Lung (tissue), 12 donors: ENCODE data around the gene POLQ. TPM values are rescaled to one million over a fixed set of nuclear protein-coding genes. Genes with fewer than 3 reads are reported as not detected.

Experiments used
- ATAC-seq: fragments of 200-7000 bp; cut with Tn5 transposase; one replicate; pipeline ENCODE4 v1.9.1; 2020; ENCODE audit warnings: moderate number of reproducible peaks; ENCODE audit not compliant: insufficient read depth, low FRiP score
- DNase-seq, 3 donors: peaks; one replicate each; pipeline ENCODE4 v3.0.0-alpha.2; 2013 to 2017
- H3K27ac ChIP-seq, 2 donors: one replicate each; pipeline ENCODE4 v1.5.1; 2013; ENCODE audit warnings: mild to moderate bottlenecking in 2 of 2, moderate library complexity in 2 of 2, control low read depth in 1 of 2, inconsistent platforms in 1 of 2, low read depth in 1 of 2, low read length in 1 of 2
- H3K27me3 ChIP-seq, 3 donors: one replicate each; pipeline ENCODE4 v1.5.1; 2013; ENCODE audit warnings: low read length in 2 of 3; ENCODE audit not compliant: control insufficient read depth in 3 of 3, insufficient read depth in 3 of 3
- H3K36me3 ChIP-seq, 4 donors: one replicate each; pipeline ENCODE4 v1.5.1; 2013; ENCODE audit warnings: low read length in 4 of 4, mild to moderate bottlenecking in 1 of 4, moderate library complexity in 1 of 4; ENCODE audit not compliant: control insufficient read depth in 4 of 4, insufficient read depth in 4 of 4
- H3K4me1 ChIP-seq, 5 donors: one replicate each; pipeline ENCODE4 v1.5.1; 2013; ENCODE audit warnings: low read length in 5 of 5, mild to moderate bottlenecking in 2 of 5, moderate library complexity in 1 of 5; ENCODE audit not compliant: control insufficient read depth in 5 of 5, insufficient read depth in 5 of 5
- H3K4me3 ChIP-seq: one replicate; pipeline ENCODE4 v1.5.1; 2013; ENCODE audit warnings: mild to moderate bottlenecking, control low read depth, moderate library complexity
- H3K9ac ChIP-seq, 2 donors: one replicate each; pipeline ENCODE4 v1.5.1; 2013; ENCODE audit warnings: low read length in 2 of 2, control low read depth in 1 of 2; ENCODE audit not compliant: insufficient read depth in 1 of 2
- H3K9me3 ChIP-seq, 4 donors: one replicate each; pipeline ENCODE4 v1.5.1; 2013; ENCODE audit warnings: low read length in 3 of 4, mild to moderate bottlenecking in 1 of 4, moderate library complexity in 1 of 4; ENCODE audit not compliant: control insufficient read depth in 4 of 4, insufficient read depth in 3 of 4
- CTCF ChIP-seq: IDR thresholded peaks from 2 replicates; pipeline ENCODE4 v1.5.1; 2012; ENCODE audit warnings: mild to moderate bottlenecking; ENCODE audit errors: control extremely low read depth, extremely low read depth
- WGBS, 2 donors: extraction: QIAGEN DNeasy Blood & Tissue Kit; methylation state at CpG; one replicate each; pipeline ENCODE4 v1.1.7; 2013; 5-methylcytosine and 5-hydroxymethylcytosine counted together
- polyA plus RNA-seq, 2 donors: library from polyadenylated mRNA; stranded (reverse); fragments of 200-250 nt; gene quantifications; one replicate each; pipeline ENCODE4 v1.2.1, GENCODE V29; 2013
- total RNA-seq, 2 donors: library from RNA; depleted of rRNA in 1 of 2; stranded (reverse); fragments of >200 nt in 1 of 2; gene quantifications; one replicate each; pipeline ENCODE4 v1.2.1, GENCODE V29; 2014 to 2021
- donor health status: control.
- donor health status: control.
- donor health status: Bipolar disorder and iron deficiency.
- donor health status: healthy.
- donor health status: DM: yes; HTN: yes; CAD: no.

The POLQ gene
- total and polyA plus RNA-seq, 4 donors, result 0.16 to 2.1 (median 0.51) TPM

GRCh38 chr3:121542924-121543323, 2.9 kb downstream of the POLQ start:
- DNase-seq (no peak), ATAC-seq (no peak)
- no peak overlapping the region for H3K9ac ChIP-seq
- no peaks in the 10 kb centered on the region for H3K27me3 ChIP-seq
- peaks cover 0 to 7% (median 0%) of the 10 kb centered on the region in 5 donors for H3K4me1 ChIP-seq
- TF ChIP-seq CTCF, result no peak
- H3K36me3 ChIP-seq, result peaks cover 0 to 2% (median 0%) of the 10 kb centered on the region in 4 donors
- H3K27ac ChIP-seq, result no peak overlapping the region
- H3K9me3 ChIP-seq, result no peaks in the 10 kb centered on the region
- H3K4me3 ChIP-seq, result no peak overlapping the region

GRCh38 chr3:121531269-121531668, 14.5 kb downstream of the POLQ start:
- no peak for TF ChIP-seq CTCF
- H3K4me1 ChIP-seq, result no peaks in the 10 kb centered on the region
- no peaks in the 10 kb centered on the region for H3K27me3 ChIP-seq
- no peak overlapping the region for H3K4me3 ChIP-seq
- DNase-seq, result no peak
- H3K36me3 ChIP-seq, result no peaks in the 10 kb centered on the region
- ATAC-seq, result no peak
- no peak overlapping the region for H3K9ac ChIP-seq
- H3K9me3 ChIP-seq, result peaks cover 0 to 1% (median 0%) of the 10 kb centered on the region in 4 donors
- H3K27ac ChIP-seq, result no peak overlapping the region

- no peaks in the 10 kb centered on the region for H3K27me3 ChIP-seq
- H3K27ac ChIP-seq, result no peak overlapping the region
- no peak overlapping the region for H3K9ac ChIP-seq
- no peaks in the 10 kb centered on the region for H3K36me3 ChIP-seq
- peak in 2 of 3 donors; percentile 14 to 39 for DNase-seq
- H3K4me1 ChIP-seq, result no peaks in the 10 kb centered on the region
- 74 to 77% methylated on average over 3 of the region's 3 CpGs for WGBS, 2 donors
- peaks cover 0 to 1% (median 0%) of the 10 kb centered on the region in 4 donors for H3K9me3 ChIP-seq
- ATAC-seq, result no peak
- TF ChIP-seq CTCF, result no peak
- no peak overlapping the region for H3K4me3 ChIP-seq
Measured at GRCh38 chr3:121529308-121529707, 16.5 kb downstream of the POLQ start.

- Histone ChIP-seq H3K9me3 (no peaks in the 10 kb centered on the region), H3K36me3 (no peaks in the 10 kb centered on the region), H3K27ac (no peak overlapping the region), H3K4me3 (no peak overlapping the region), H3K4me1 (peaks cover 0 to 11% (median 0%) of the 10 kb centered on the region in 5 donors), H3K9ac (no peak overlapping the region), H3K27me3 (no peaks in the 10 kb centered on the region)
- no peak for DNase-seq
- no peak for ATAC-seq
- TF ChIP-seq CTCF, result no peak
- 97 to 99% methylated on average over 3 of the region's 3 CpGs for WGBS, 2 donors
Measured at GRCh38 chr3:121520510-121520909, 25.3 kb downstream of the POLQ start.
